Sigmoid colon (tissue), 7 donors: Measurements from ENCODE around the gene RNMT. TPM values are rescaled to one million over a fixed set of nuclear protein-coding genes. Genes with fewer than 3 reads are reported as not detected.
A peak's percentile ranks its signal among the peaks of the same experiment; 100 is the strongest.

Experiments
- DNase-seq: peaks from one replicate; pipeline ENCODE4 v3.0.0-alpha.2; 2019
- H3K27ac ChIP-seq, 4 donors: fragments of 200-600 bp; sonication (generic); one replicate each; pipeline ENCODE4 v1.5.1; 2016 to 2019; ENCODE audit warnings: mild to moderate bottlenecking in 1 of 4
- H3K27me3 ChIP-seq, 3 donors: fragments of 200-600 bp; sonication (generic); one replicate each; pipeline ENCODE4 v1.5.1; 2019; ENCODE audit warnings: mild to moderate bottlenecking in 1 of 3
- H3K36me3 ChIP-seq, 4 donors: fragments of 200-600 bp; sonication (generic); one replicate each; pipeline ENCODE4 v1.5.1; 2016 to 2019
- H3K4me1 ChIP-seq, 4 donors: fragments of 200-600 bp; sonication (generic); one replicate each; pipeline ENCODE4 v1.5.1; 2017 to 2019
- H3K4me3 ChIP-seq, 4 donors: fragments of 200-600 bp; sonication (generic); one replicate each; pipeline ENCODE4 v1.5.1; 2017 to 2019; ENCODE audit warnings: mild to moderate bottlenecking in 2 of 4, moderate library complexity in 1 of 4
- H3K9me3 ChIP-seq, 4 donors: fragments of 200-600 bp in 3 of 4; sonication (generic) in 3 of 4; one replicate each; pipeline versions ENCODE4 v1.5.1 to v1.6.1; 2013 to 2019
- EP300 ChIP-seq, 4 donors: sonication (generic); formaldehyde crosslinking; IDR thresholded peaks; one replicate each; pipeline ENCODE4 v1.6.1; 2017; ENCODE audit warnings: antibody characterized with exemption in 4 of 4
- POLR2A ChIP-seq, 2 donors: fragments of 450-650 bp; IDR thresholded peaks; one replicate each; pipeline ENCODE4 v1.6.1; 2016; ENCODE audit warnings: antibody characterized with exemption in 2 of 2, mild to moderate bottlenecking in 2 of 2, moderate library complexity in 2 of 2
- POLR2AphosphoS5 ChIP-seq, 4 donors: sonication (generic); formaldehyde crosslinking; IDR thresholded peaks; one replicate each; pipeline ENCODE4 v1.6.1; 2017; ENCODE audit warnings: antibody characterized with exemption in 4 of 4
- WGBS, 2 donors: extraction: QIAGEN DNeasy Blood & Tissue Kit; methylation state at CpG; one replicate each; pipeline ENCODE4 v1.1.7; 2013; 5-methylcytosine and 5-hydroxymethylcytosine counted together
- intact Hi-C: fragments of 100-400 bp; cut with DNase I; formaldehyde crosslinking; loops from one replicate; pipeline ENCODE4 v1.15.1; 2023
- polyA plus RNA-seq, 3 donors: library from polyadenylated mRNA; stranded (reverse); fragments of 200-250 nt; gene quantifications; one replicate each; pipeline ENCODE4 v1.2.3, GENCODE V29; 2013
- total RNA-seq, 4 donors: library from RNA; depleted of rRNA; stranded (reverse); fragments of >200 nt; gene quantifications; one replicate each; pipeline ENCODE4 v1.1.0, GENCODE V29; 2016
- TF ChIP-seq, protein P1 (sequence below), 4 experiments: fragments of 450-650 bp in 3 of 4; fragments of 200-600 bp in 1 of 4; IDR thresholded peaks; one replicate each; pipeline ENCODE4 v1.5.1; 2016 to 2019; ENCODE audit warnings: antibody characterized with exemption in 4 of 4, mild to moderate bottlenecking in 3 of 4, moderate library complexity in 2 of 4
- donor health status: healthy with polysubstance abuse.
- donor health status: Bipolar disorder and iron deficiency.
- donor health status: healthy.

Gene RNMT
- total and polyA plus RNA-seq, 7 donors, result 7.2 to 22.3 (median 16.1) TPM

DNA sequence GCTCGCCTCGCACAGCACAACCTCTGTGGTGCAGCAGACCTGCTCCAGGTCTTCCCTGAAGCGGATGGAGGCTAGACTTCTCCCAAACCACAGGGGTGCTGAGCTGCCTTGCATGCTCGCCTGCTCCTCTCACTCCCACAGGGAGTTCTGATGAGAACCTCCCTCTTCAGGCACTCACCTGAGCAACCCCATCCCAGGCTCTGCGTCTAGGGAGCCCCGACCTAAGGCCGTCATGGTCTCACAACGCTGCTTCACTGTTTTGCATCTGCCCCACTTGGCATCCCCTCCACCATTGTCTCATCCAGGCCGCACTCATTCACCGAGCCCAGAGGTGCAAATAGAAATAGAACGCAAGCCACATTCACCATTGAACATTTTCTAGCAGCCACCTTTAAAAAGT lies 72.9 kb downstream of the RNMT start:
- DNase-seq, result no peak
- no peaks in the 10 kb centered on the region for H3K36me3 ChIP-seq
- H3K27me3 ChIP-seq, result peaks cover 0 to 34% (median 7%) of the 10 kb centered on the region in 3 donors
- H3K4me3 ChIP-seq, result no peak overlapping the region
- 92 to 96% methylated on average over 11 of the region's 11 CpGs for WGBS, 2 donors
- H3K9me3 ChIP-seq, result no peaks in the 10 kb centered on the region
- H3K27ac ChIP-seq, result no peak overlapping the region
- TF ChIP-seq, protein P1, sequence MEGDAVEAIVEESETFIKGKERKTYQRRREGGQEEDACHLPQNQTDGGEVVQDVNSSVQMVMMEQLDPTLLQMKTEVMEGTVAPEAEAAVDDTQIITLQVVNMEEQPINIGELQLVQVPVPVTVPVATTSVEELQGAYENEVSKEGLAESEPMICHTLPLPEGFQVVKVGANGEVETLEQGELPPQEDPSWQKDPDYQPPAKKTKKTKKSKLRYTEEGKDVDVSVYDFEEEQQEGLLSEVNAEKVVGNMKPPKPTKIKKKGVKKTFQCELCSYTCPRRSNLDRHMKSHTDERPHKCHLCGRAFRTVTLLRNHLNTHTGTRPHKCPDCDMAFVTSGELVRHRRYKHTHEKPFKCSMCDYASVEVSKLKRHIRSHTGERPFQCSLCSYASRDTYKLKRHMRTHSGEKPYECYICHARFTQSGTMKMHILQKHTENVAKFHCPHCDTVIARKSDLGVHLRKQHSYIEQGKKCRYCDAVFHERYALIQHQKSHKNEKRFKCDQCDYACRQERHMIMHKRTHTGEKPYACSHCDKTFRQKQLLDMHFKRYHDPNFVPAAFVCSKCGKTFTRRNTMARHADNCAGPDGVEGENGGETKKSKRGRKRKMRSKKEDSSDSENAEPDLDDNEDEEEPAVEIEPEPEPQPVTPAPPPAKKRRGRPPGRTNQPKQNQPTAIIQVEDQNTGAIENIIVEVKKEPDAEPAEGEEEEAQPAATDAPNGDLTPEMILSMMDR (IDR thresholded peaks at IDR 0.05), result no peak
- no peak for TF ChIP-seq POLR2AphosphoS5 (IDR thresholded peaks at IDR 0.05)
- no peak for TF ChIP-seq EP300 (IDR thresholded peaks at IDR 0.05)
- no peak for TF ChIP-seq POLR2A (IDR thresholded peaks at IDR 0.05)
- H3K4me1 ChIP-seq, result peaks cover 0 to 11% (median 8%) of the 10 kb centered on the region in 4 donors
- intact Hi-C loops, result no loop called here

DNA sequence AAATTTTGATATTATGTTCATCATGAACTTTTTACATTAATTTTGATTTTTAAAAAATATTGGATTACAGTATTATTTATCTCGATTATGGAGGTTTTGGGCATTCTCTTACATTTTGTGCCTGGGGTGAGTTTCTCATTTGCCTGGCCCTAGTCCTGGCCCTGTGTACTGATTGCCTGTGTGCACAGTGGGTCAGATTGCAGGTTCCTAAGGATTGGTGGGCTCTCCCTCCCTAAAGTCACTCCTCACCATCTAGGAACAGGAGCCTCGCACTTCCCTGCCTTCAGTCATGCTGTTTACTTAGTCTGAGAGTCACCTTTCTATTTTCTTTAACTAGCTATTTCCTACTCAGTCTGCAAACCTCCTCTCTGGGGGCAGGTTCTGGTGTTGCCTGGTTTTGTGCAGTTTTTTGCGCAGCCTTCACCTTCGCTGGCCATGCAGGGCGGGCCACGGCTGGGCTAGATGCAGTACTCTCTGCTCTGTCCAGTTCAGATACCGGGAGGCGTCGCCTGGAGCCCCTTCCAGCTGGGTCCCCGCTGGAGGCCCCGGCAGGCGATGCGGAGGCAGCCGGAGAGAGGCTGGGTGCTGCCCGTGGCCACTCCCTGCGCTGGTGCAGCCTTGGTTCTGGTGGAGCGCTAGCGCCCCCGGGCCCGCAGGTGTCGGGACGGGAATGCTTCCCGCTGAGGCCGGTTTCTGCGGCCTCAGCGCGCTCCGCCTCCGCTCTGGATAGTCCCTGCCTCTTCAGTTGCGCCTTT lies 74.2 kb downstream of the RNMT start:
- 6 to 12% methylated on average over 30 of the region's 30 CpGs for WGBS, 2 donors
- TF ChIP-seq EP300 (IDR thresholded peaks at IDR 0.05) (no peak), POLR2A (IDR thresholded peaks at IDR 0.05) (no peak), POLR2AphosphoS5 (IDR thresholded peaks at IDR 0.05) (no peak)
- TF ChIP-seq, protein P1 (IDR thresholded peaks at IDR 0.05), result peak in 1 of 4 experiments; percentile 28
- DNase-seq, result peak; percentile 71
- Histone ChIP-seq H3K9me3 (no peaks in the 10 kb centered on the region), H3K27ac (no peak overlapping the region), H3K4me3 (peak overlapping the region in 3 of 4 donors; percentile 18 to 35 (median 32)), H3K4me1 (peaks cover 0 to 11% (median 8%) of the 10 kb centered on the region in 4 donors), H3K36me3 (no peaks in the 10 kb centered on the region), H3K27me3 (peaks cover 0 to 37% (median 7%) of the 10 kb centered on the region in 3 donors)
- intact Hi-C loops, result no loop called here

DNA sequence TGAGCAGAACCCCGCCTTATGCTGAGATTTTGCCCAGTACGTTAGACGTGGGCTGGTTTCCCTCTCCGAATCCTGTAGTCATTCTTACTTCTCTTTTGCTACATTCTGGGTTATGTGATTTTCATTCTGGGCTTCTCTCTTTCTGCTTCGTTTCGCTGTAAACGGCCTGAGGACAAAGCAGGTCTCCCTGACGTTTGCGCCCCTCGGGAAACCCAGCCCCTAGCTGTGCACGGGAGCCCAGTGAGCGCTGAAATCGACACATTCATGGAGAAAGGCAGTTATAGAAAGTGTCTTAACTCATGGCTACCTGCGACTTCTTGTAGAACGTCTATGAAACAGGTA lies 74.8 kb downstream of the RNMT start:
- no peaks in the 10 kb centered on the region for H3K36me3 ChIP-seq
- intact Hi-C loops, result no loop called here
- DNase-seq, result no peak
- no peak for TF ChIP-seq POLR2A (IDR thresholded peaks at IDR 0.05)
- no peak for TF ChIP-seq POLR2AphosphoS5 (IDR thresholded peaks at IDR 0.05)
- no peaks in the 10 kb centered on the region for H3K9me3 ChIP-seq
- H3K4me1 ChIP-seq, result peaks cover 0 to 11% (median 8%) of the 10 kb centered on the region in 4 donors
- WGBS, 2 donors, result 14 to 18% methylated on average over 15 of the region's 15 CpGs
- peak overlapping the region in 3 of 4 donors; percentile 18 to 35 (median 32) for H3K4me3 ChIP-seq
- no peak overlapping the region for H3K27ac ChIP-seq
- peaks cover 0 to 37% (median 7%) of the 10 kb centered on the region in 3 donors for H3K27me3 ChIP-seq

DNA sequence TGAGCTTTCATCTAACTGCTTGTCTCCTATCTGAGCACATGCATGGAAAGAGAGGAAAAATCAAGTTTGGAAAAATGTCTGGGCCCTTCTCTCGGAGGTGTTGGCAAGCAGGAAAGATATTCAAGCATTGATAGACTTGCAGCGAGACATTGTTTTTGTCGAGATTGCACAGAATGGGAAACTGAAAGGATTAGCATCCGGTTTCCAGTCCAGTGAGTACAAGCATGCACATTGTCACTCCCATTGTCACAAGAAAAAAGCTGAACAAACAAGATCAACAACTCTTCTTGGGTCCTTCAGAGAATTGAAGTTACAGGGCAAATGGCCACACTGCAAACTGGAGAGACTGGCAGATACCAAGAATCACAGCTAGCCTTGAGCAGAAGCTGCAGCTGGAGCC lies 77.8 kb downstream of the RNMT start:
- no peaks in the 10 kb centered on the region for H3K9me3 ChIP-seq
- intact Hi-C loops, result no loop called here
- DNase-seq, result no peak
- TF ChIP-seq, protein P1 (IDR thresholded peaks at IDR 0.05), result no peak
- TF ChIP-seq POLR2AphosphoS5 (IDR thresholded peaks at IDR 0.05) (no peak), POLR2A (IDR thresholded peaks at IDR 0.05) (no peak), EP300 (IDR thresholded peaks at IDR 0.05) (no peak)
- H3K36me3 ChIP-seq, result no peaks in the 10 kb centered on the region
- H3K4me1 ChIP-seq, result peaks cover 0 to 11% (median 8%) of the 10 kb centered on the region in 4 donors
- WGBS, 2 donors, result 64 to 77% methylated on average over 4 of the region's 4 CpGs
- H3K4me3 ChIP-seq, result no peak overlapping the region
- peaks cover 0 to 34% (median 7%) of the 10 kb centered on the region in 3 donors for H3K27me3 ChIP-seq
- no peak overlapping the region for H3K27ac ChIP-seq

DNA sequence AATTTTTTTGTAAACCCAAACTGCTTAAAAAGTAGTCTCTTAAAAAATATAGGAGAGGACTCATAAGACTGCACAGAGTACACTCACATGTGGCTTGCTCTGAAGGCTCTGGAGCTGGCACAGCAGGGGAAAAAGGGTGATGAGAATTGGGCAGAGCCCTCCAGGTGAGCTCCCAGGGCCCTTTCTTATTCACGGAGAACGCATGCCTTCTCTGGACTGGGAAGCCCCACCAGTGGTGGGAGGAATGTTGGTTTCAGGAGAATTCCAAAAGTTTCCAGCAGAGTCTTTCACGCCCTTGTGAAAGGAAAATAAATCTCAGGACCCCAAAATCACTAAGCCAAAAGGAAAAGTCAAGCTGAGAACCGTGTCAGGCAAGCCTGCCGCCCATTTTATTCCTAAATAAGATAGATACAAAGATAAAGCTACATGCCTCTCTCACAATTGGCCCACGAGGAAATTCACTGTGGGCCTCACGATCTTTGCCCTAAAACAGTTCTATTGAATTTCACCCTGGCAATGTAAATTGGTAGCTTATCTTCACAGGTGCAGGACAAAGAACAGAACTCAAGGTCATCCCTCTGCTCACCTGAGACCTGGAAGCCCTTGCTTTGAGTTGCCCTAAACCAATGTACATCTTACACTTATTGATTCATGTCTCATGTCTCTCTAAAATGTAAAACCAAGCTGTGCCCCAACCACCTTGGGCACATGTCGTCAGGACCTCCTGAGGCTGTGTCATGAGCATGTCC lies 82.0 kb downstream of the RNMT start:
- no peak for DNase-seq
- H3K36me3 ChIP-seq, result no peaks in the 10 kb centered on the region
- H3K27me3 ChIP-seq, result peaks cover 0 to 11% (median 0%) of the 10 kb centered on the region in 3 donors
- no peaks in the 10 kb centered on the region for H3K4me1 ChIP-seq
- no peaks in the 10 kb centered on the region for H3K9me3 ChIP-seq
- no peak overlapping the region for H3K4me3 ChIP-seq
- 35 to 62% methylated on average over 8 of the region's 8 CpGs for whole genome bisulfite sequencing, 2 donors
- TF ChIP-seq EP300 (IDR thresholded peaks at IDR 0.05), result no peak
- TF ChIP-seq, protein P1 (IDR thresholded peaks at IDR 0.05), result no peak
- no peak for TF ChIP-seq POLR2A (IDR thresholded peaks at IDR 0.05)
- TF ChIP-seq POLR2AphosphoS5 (IDR thresholded peaks at IDR 0.05), result no peak
- H3K27ac ChIP-seq, result no peak overlapping the region
- intact Hi-C loops, result no loop called here
